AG04450 (cell line): ENCODE data around the gene MYO1D. TPM values are rescaled to one million over a fixed set of nuclear protein-coding genes. Genes with fewer than 3 reads are reported as not detected.

ENCODE experiments used
- CTCF ChIA-PET: fragments of 300-600, 350-600 bp; formaldehyde crosslinking; extraction: SDS; loops from one replicate; lab custom pipeline; 2022; ENCODE audit warnings: antibody characterized with exemption, inconsistent platforms; lab: Charles Lee
- POLR2A ChIA-PET: fragments of 350-600 bp; formaldehyde crosslinking; extraction: SDS; loops from one replicate; lab custom pipeline; 2021; ENCODE audit warnings: antibody characterized with exemption, inconsistent platforms; lab: Yijun Ruan, JAX
- DNase-seq: peaks from one replicate; pipeline ENCODE4 v3.0.0-alpha.2; 2011; ENCODE audit warnings: low read depth, low spot score
- H3K27ac ChIP-seq: one replicate; pipeline ENCODE4 v1.5.1; 2012; ENCODE audit warnings: low read depth, low read length, control low read depth
- H3K27me3 ChIP-seq: one replicate; pipeline ENCODE4 v1.6.0; 2012; ENCODE audit warnings: low read length; ENCODE audit not compliant: control insufficient read depth, insufficient read depth
- H3K4me3 ChIP-seq: 2 replicates; pipeline ENCODE4 v1.5.1; 2011; ENCODE audit warnings: mild to moderate bottlenecking, low read depth, low read length, control low read depth
- H3K9me3 ChIP-seq: 2 replicates; pipeline ENCODE4 v1.5.1; 2012; ENCODE audit warnings: low read length; ENCODE audit not compliant: control insufficient read depth, insufficient read depth
- CTCF ChIP-seq: IDR thresholded peaks from 2 replicates; pipeline ENCODE4 v1.5.1; 2011; ENCODE audit warnings: low read depth, low read length, control low read depth, inconsistent platforms
- polyA plus RNA-seq: library from polyadenylated mRNA; depleted of rRNA; stranded (reverse); fragments of >200 nt; gene quantifications from 2 replicates; pipeline ENCODE4 v1.2.3, GENCODE V29; 2011

Gene MYO1D
- polyA plus RNA-seq, 1 experiment, result 1.1 TPM

GRCh38 chr17:32503251-32504165, 373.4 kb downstream of the MYO1D start:
- H3K27me3 ChIP-seq, result peaks cover 17% of the 10 kb centered on the region
- no peak for TF ChIP-seq CTCF
- no peak for DNase-seq
- no peaks in the 10 kb centered on the region; the same call in 1 of the 2 replicates for H3K9me3 ChIP-seq
- CTCF ChIA-PET, result no interaction called here
- no peak overlapping the region for H3K4me3 ChIP-seq
- no peak overlapping the region for H3K27ac ChIP-seq
- POLR2A ChIA-PET, result no interaction called here

- Histone ChIP-seq H3K27me3 (peaks cover 19% of the 10 kb centered on the region), H3K27ac (no peak overlapping the region), H3K9me3 (no peaks in the 10 kb centered on the region; the same call in 1 of the 2 replicates), H3K4me3 (no peak overlapping the region)
- DNase-seq, result no peak
- TF ChIP-seq CTCF, result no peak
- CTCF ChIA-PET, result no interaction called here
- POLR2A ChIA-PET, result no interaction called here
Measured at GRCh38 chr17:32502710-32503109, 374.2 kb downstream of the MYO1D start.

GRCh38 chr17:32502013-32502412, 374.9 kb downstream of the MYO1D start:
- CTCF ChIA-PET, result no interaction called here
- H3K27ac ChIP-seq, result no peak overlapping the region

GRCh38 chr17:32498391-32498790, 378.5 kb downstream of the MYO1D start:
- no peak for TF ChIP-seq CTCF
- H3K27me3 ChIP-seq, result peaks cover 8% of the 10 kb centered on the region
- POLR2A ChIA-PET, result no interaction called here

More at GRCh38 chr17:32502013-32502412, 374.9 kb downstream of the MYO1D start:
- POLR2A ChIA-PET, result no interaction called here
- Histone ChIP-seq H3K9me3 (no peaks in the 10 kb centered on the region; the same call in 1 of the 2 replicates), H3K4me3 (no peak overlapping the region), H3K27me3 (peaks cover 23% of the 10 kb centered on the region)
- no peak for DNase-seq
- TF ChIP-seq CTCF, result no peak

More at GRCh38 chr17:32498391-32498790, 378.5 kb downstream of the MYO1D start:
- CTCF ChIA-PET, result no interaction called here
- no peak for DNase-seq
- Histone ChIP-seq H3K27ac (no peak overlapping the region), H3K4me3 (no peak overlapping the region), H3K9me3 (no peaks in the 10 kb centered on the region; the same call in 1 of the 2 replicates)
